Activated B cell treated with CpG ODN at 0.5 μM for 24 hours (primary cell): Measurements from ENCODE around the gene HOXB8. TPM values are rescaled to one million over a fixed set of nuclear protein-coding genes. Genes with fewer than 3 reads are reported as not detected.

Source experiments
- ATAC-seq: fragments of 200-7000 bp; cut with Tn5 transposase; one replicate; pipeline ENCODE4 v1.10.0; 2021; ENCODE audit warnings: low read depth, mild to moderate bottlenecking, moderate library complexity
- CTCF ChIA-PET: fragments of 350-600 bp; sonication (Branson Sonifier 250); formaldehyde crosslinking; loops from one replicate; lab custom pipeline; 2021; ENCODE audit warnings: antibody characterized with exemption; lab: Charles Lee
- POLR2A ChIA-PET: fragments of 350-600 bp; sonication (Branson Sonifier 250); formaldehyde crosslinking; loops from one replicate; lab custom pipeline; 2021; ENCODE audit warnings: antibody characterized with exemption; lab: Charles Lee
- DNase-seq: peaks from one replicate; pipeline ENCODE4 v3.0.0; 2022
- H3K27ac Mint-ChIP-seq: one replicate; pipeline ENCODE4 v1.8.0; 2020; ENCODE audit warnings: mixed read lengths
- H3K27me3 Mint-ChIP-seq: one replicate; pipeline ENCODE4 v1.8.0; 2021; ENCODE audit warnings: mixed read lengths
- H3K36me3 Mint-ChIP-seq: one replicate; pipeline ENCODE4 v1.8.0; 2021; ENCODE audit warnings: low read depth, mixed read lengths
- H3K4me1 Mint-ChIP-seq: one replicate; pipeline ENCODE4 v1.8.0; 2021; ENCODE audit warnings: mixed read lengths
- H3K4me3 Mint-ChIP-seq: one replicate; pipeline ENCODE4 v1.8.0; 2020; ENCODE audit warnings: mild to moderate bottlenecking, mixed read lengths
- H3K9me3 Mint-ChIP-seq: one replicate; pipeline ENCODE4 v1.8.0; 2020; ENCODE audit warnings: mixed read lengths
- intact Hi-C: fragments of 100-400 bp; cut with micrococcal nuclease; formaldehyde crosslinking; loops from one replicate; pipeline ENCODE4 v1.15.1; 2024
- total RNA-seq: library from RNA; stranded (reverse); gene quantifications from 2 replicates; pipeline ENCODE4 v1.2.3, GENCODE V29; 2022
- TF ChIP-seq, protein P1 (sequence below): fragments of 200-600 bp; IDR thresholded peaks from one replicate; pipeline ENCODE4 v1.8.0; 2022; ENCODE audit warnings: antibody characterized with exemption, mild to moderate bottlenecking

Gene HOXB8
- total RNA-seq, 1 donor from 2014 or later, result not detected

DNA sequence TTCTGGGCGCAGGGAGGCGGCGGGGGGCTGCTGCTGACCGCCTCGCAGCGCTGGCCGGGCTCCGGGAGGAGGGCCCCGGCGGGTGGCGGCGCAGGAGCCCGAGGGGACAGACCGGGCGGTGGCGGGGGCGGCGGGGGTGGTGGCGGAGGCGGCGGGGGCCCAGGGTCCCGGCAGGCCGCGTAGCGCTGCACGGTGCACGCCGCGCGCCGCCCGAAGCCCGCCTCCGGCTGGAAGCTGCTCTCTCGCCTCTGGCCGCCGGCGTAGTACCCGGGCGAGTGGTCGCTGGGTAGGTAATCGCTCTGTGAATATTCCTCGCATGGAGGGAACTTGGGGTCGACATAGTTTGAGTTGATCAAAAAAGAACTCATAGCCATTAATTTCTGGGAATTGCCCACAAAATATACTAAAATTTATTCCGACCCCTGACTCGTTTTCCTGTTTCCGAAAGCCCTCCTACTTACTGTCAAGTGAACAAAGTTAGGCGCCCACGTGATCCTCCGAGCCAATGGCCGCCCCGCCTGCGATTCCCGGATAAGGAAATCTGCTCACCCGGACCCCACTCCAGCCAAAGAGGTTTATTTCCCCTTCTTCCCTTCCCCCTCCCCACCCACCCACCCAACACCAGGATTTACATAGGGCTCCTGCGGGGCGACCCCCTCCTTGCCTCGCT, 37.0 kb downstream of the HOXB8 start, which contains the start of gene HOXB4:
TSS of gene HOXB4 (minus strand) at position 405 of the 670 bp plus-strand sequence. CDS start at position 374, 31 bp downstream.
- TF ChIP-seq, protein P1, sequence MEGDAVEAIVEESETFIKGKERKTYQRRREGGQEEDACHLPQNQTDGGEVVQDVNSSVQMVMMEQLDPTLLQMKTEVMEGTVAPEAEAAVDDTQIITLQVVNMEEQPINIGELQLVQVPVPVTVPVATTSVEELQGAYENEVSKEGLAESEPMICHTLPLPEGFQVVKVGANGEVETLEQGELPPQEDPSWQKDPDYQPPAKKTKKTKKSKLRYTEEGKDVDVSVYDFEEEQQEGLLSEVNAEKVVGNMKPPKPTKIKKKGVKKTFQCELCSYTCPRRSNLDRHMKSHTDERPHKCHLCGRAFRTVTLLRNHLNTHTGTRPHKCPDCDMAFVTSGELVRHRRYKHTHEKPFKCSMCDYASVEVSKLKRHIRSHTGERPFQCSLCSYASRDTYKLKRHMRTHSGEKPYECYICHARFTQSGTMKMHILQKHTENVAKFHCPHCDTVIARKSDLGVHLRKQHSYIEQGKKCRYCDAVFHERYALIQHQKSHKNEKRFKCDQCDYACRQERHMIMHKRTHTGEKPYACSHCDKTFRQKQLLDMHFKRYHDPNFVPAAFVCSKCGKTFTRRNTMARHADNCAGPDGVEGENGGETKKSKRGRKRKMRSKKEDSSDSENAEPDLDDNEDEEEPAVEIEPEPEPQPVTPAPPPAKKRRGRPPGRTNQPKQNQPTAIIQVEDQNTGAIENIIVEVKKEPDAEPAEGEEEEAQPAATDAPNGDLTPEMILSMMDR, result no peak
- Mint-ChIP-seq H3K27me3 (peaks cover 41% of the 10 kb centered on the region), H3K36me3 (peaks cover 2% of the 10 kb centered on the region), H3K9me3 (no peaks in the 10 kb centered on the region), H3K4me1 (peaks cover 49% of the 10 kb centered on the region), H3K27ac (peak within 1 kb of the TSS; percentile 60), H3K4me3 (peak within 1 kb of the TSS; percentile 90)
- POLR2A ChIA-PET, result interaction anchor here (0.5 to 1.2 kb wide), 2 partner anchors 36 to 465 kb away, joined by 3 to 5 read pairs; no protein-coding TSS in a partner anchor
- DNase-seq, result peak; percentile 42
- ATAC-seq, result peak; percentile 80
- CTCF ChIA-PET, result no interaction called here
- intact Hi-C loops, result loop anchor here (1.0 kb wide), 2 partner anchors 19 to 33 kb away; partner anchors contain the start of gene HOXB7

DNA sequence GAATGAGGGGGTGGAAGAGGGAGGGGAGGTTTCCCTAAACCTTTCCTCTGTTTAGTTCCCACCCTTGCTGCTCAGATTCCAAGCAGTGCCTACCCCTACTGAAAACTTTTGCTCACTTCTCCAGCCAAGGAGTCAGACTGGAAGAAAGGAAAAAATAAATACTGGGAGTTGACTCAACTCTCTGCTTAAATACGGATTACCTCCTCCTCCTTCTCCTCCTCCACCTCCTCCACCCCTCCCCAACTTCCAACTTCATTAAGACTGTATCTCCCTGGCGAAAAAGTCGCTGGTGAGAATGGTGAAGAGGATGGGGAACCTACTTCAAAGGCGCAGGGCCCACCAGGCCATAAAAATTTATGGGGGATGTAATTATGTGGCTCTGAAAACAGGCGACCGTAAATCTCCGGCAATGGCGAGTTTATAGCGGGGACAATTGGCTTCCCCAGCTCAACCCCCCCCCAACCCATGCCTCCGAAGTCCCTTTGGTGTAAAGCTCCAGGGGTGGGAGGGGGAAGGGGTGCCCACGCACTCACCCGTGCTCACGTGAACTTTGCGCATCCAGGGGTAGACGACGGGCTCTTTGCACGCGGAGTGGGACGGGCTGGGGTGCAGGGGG, 37.7 kb downstream of the HOXB8 start:
- Mint-ChIP-seq H3K4me1 (peaks cover 45% of the 10 kb centered on the region), H3K36me3 (peaks cover 2% of the 10 kb centered on the region), H3K27me3 (peaks cover 35% of the 10 kb centered on the region), H3K9me3 (no peaks in the 10 kb centered on the region), H3K27ac (peak overlapping the region; percentile 24), H3K4me3 (peak overlapping the region; percentile 80)
- ChIA-PET CTCF (no interaction called here), POLR2A (interaction anchor here (0.6 to 0.8 kb wide), 2 partner anchors 171 to 270 kb away, joined by 3 to 4 read pairs; no protein-coding TSS in a partner anchor)
- intact Hi-C loops, result no loop called here
- no peak for DNase-seq
- peak; percentile 6 for ATAC-seq
- TF ChIP-seq, protein P1, result no peak

DNA sequence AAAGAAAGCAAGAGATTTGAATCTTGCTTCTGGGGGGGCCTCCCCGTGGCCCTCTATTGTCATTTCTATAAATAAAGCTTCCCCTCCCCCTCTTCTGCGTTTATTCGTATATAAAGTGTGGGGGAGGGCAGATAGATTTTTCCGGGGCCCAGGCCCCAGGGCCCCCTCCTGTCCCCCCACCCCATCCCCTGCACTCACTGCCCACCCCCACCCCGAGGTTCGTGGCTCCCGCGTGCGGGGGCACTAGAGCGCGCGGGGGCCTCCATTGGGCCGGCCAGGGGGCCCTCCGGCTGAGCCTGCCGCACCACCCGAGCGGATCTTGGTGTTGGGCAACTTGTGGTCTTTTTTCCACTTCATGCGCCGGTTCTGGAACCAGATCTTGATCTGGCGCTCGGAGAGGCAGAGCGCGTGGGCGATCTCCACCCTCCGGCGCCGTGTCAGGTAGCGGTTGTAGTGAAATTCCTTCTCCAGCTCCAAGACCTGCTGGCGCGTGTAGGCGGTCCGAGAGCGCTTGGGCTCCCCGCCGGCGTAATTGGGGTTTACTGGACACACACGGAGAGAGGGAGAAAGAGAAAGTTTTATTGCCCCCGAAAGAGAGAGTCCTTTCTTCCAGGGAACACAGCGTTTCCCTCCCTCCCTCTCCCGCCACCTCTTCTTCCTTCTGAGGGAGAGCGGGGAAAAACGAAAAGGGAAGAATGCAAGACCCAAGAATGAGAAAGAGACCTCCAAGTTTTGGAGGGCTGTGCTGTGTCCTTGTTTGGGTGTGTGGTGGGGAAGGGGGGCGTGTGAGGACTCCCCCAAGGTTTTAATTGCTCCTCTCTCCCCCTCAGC, 38.4 kb downstream of the HOXB8 start:
- Mint-ChIP-seq H3K27me3 (peaks cover 32% of the 10 kb centered on the region), H3K4me3 (peak overlapping the region; percentile 80), H3K27ac (no peak overlapping the region), H3K9me3 (no peaks in the 10 kb centered on the region), H3K36me3 (peaks cover 2% of the 10 kb centered on the region), H3K4me1 (peaks cover 40% of the 10 kb centered on the region)
- CTCF ChIA-PET, result no interaction called here
- TF ChIP-seq, protein P1, result no peak
- DNase-seq, result no peak
- no peak for ATAC-seq
- POLR2A ChIA-PET, result interaction anchor here (0.7 to 0.8 kb wide), 2 partner anchors 32 to 172 kb away, joined by 3 read pairs; no protein-coding TSS in a partner anchor
- intact Hi-C loops, result no loop called here

DNA sequence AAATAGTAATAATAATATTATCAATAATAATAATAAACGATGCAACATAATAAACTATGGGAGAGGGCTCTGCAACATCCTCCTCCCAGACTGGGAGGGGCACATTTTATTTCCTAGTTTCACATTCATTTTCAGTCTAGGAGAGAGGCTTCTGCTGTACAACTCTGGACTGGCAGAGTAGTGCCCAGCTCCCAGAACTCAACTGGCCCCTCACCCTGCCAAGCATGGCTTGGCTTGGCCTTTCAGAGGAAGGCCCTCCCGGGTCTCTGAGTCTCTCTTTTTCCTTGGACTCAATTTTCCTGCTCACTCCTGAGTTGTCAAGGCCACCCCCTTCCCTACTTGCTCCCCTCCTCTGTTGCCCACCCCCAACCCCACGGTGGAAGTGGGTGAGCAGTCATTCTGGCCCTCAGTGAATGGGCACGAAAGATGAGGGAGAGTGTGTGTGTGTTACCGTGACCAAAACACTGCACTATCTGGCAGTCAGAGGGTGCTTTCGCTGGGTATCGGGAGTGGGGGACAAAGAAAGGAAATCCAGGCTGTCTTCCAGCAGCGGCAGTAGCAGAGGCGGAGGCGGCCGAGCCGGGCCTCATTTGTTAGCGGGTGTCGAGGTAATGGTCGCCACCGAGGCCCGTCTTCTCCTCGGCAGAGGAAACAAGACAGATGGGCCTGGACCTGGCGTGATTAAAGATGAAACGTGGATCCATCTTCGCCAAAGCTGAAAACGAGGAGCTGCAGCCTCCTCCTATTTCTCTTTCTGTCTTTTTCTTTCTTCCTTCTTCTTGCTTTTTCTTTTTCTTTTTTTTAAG, 39.2 kb downstream of the HOXB8 start:
- Mint-ChIP-seq H3K9me3 (no peaks in the 10 kb centered on the region), H3K4me1 (peaks cover 34% of the 10 kb centered on the region), H3K27me3 (peaks cover 25% of the 10 kb centered on the region), H3K4me3 (peak overlapping the region; percentile 47), H3K36me3 (peaks cover 2% of the 10 kb centered on the region), H3K27ac (no peak overlapping the region)
- intact Hi-C loops, result no loop called here
- POLR2A ChIA-PET, result interaction anchor here (0.7 kb wide), 1 partner anchor 31 kb away, joined by 3 read pairs; no protein-coding TSS in a partner anchor
- CTCF ChIA-PET, result no interaction called here
- DNase-seq (no peak), ATAC-seq (no peak)
- TF ChIP-seq, protein P1, result no peak
